Effector memory CD8-positive, alpha-beta T cell (primary cell): Measurements from ENCODE around the gene TOB1.

Experiments used
- ATAC-seq: fragments of 150-1000 bp; cut with Tn5 transposase; replicated peaks from 2 replicates; pipeline ENCODE4 v1.10.0; 2021; ENCODE audit warnings: mild to moderate bottlenecking, moderate library complexity
- DNase-seq, 3 experiments: peaks; one replicate each; pipeline ENCODE4 v3.0.0; 2021
- H3K27ac Mint-ChIP-seq, 2 donors: one replicate each; pipeline ENCODE4 v1.8.0; 2022; ENCODE audit warnings: mild to moderate bottlenecking in 2 of 2, mixed read lengths in 2 of 2, moderate library complexity in 2 of 2
- H3K27me3 Mint-ChIP-seq, 2 donors: one replicate each; pipeline ENCODE4 v1.8.0; 2022; ENCODE audit warnings: mixed read lengths in 2 of 2
- H3K36me3 Mint-ChIP-seq: one replicate; pipeline ENCODE4 v1.8.0; 2022; ENCODE audit warnings: mild to moderate bottlenecking, moderate library complexity, mixed read lengths; ENCODE audit not compliant: insufficient read depth
- H3K4me1 Mint-ChIP-seq, 2 donors: one replicate each; pipeline ENCODE4 v1.8.0; 2022; ENCODE audit warnings: low read depth in 2 of 2, mixed read lengths in 2 of 2
- H3K4me3 Mint-ChIP-seq, 2 donors: one replicate each; pipeline ENCODE4 v1.8.0; 2022; ENCODE audit warnings: mild to moderate bottlenecking in 2 of 2, mixed read lengths in 2 of 2, moderate library complexity in 2 of 2
- H3K9me3 Mint-ChIP-seq, 2 donors: one replicate each; pipeline ENCODE4 v1.8.0; 2022; ENCODE audit warnings: mixed read lengths in 2 of 2

Gene TOB1

DNA sequence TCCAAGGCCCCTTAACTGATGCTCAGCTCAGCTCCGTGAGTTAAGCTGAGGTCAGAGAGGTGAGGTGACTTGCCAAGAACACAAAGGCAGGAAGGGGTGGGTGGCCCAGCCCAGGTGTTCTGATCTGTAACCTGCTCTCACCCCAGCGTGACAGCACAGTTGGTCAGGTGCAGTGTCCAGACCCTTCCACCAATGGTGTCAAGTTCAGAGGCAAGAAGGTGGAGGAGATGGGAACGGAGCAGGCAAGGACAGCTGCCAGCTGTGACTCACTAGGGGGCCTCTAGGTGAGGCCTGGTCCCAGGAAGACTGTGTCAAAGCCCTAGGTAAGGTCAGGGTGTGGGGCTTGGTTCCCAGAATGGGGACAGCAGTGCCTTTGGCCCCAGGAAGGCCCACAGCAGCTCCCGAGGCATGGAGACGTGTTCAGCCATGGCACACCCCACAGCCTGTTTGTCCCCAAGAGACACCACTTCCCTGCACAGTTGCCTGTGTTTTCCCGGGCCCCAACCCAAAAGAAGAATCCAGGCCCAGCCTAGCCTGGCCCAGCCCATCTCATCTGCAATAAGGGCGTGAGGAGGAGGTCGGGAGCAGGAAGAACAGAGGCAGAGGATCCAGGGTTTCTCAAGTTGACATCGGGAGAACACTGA, 23.5 kb downstream of the TOB1 start:
- peaks cover 3 to 6% of the 10 kb centered on the region in 2 donors for H3K4me1 Mint-ChIP-seq
- ATAC-seq, result no peak
- DNase-seq, result no peak
- H3K36me3 Mint-ChIP-seq, result no peaks in the 10 kb centered on the region
- no peaks in the 10 kb centered on the region for H3K27me3 Mint-ChIP-seq
- no peaks in the 10 kb centered on the region for H3K9me3 Mint-ChIP-seq
- no peak overlapping the region for H3K4me3 Mint-ChIP-seq
- H3K27ac Mint-ChIP-seq, result no peak overlapping the region

DNA sequence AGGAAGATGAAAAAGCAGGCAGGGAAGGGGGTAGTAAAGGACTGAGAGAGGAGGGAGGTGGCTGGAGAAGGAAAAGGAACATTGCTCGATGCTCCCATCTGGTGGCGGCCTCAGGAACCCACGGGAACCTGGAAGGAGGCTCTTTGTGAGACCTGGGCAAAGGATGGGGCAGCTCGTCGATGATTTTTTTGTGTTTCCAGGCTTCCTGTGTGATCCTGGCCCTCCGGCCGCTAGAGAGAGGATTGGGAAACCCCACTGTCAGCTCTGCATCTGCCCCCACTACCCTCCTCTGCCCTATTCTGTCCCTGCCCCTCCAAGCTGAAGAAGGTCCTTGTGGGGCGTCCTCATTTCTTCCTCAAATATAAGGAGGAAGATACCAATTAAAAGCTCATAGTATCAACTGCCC, 24.2 kb downstream of the TOB1 start:
- H3K27ac Mint-ChIP-seq, result no peak overlapping the region
- H3K27me3 Mint-ChIP-seq, result no peaks in the 10 kb centered on the region
- no peaks in the 10 kb centered on the region for H3K9me3 Mint-ChIP-seq
- peaks cover under 1% of the 10 kb centered on the region for H3K36me3 Mint-ChIP-seq
- DNase-seq (peak; percentile 43 to 50 (median 46)), ATAC-seq (peak; percentile 64)
- no peak overlapping the region for H3K4me3 Mint-ChIP-seq
- H3K4me1 Mint-ChIP-seq, result peaks cover 3 to 6% of the 10 kb centered on the region in 2 donors

DNA sequence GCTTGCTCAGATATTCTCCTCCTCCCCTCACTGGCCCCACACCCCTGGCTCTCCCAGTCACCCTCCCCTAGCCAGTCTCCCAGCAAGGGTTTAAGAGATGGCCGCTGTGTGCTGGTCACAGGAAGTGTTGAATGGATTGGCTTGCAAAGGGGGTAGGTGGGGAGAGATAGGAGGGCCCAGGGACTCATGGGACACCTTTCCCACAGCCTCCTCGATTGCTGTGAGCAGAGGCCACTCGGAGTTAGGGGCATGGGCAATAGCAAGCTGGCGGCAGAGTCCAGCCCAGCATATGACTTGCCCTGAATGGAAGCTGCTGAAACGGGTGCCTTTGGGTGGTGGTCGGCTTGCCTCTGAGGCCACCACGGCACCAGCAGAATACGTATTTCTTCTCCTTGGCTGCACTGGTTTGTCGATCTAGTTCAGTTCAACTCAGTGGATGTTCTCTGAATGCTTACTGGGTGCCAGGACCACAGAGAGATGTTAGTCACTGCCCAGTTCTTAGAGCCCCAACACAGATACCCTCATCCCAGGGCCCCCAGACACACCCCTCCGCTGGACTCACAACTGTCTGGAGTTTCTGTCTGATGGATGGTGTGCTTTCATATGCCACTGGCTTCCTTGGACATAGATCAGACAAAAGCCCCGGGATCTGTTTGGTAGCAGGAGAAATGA, 24.7 kb downstream of the TOB1 start:
- H3K27me3 Mint-ChIP-seq, result no peaks in the 10 kb centered on the region
- H3K36me3 Mint-ChIP-seq, result peaks cover 4% of the 10 kb centered on the region
- H3K4me3 Mint-ChIP-seq, result no peak overlapping the region
- ATAC-seq (no peak), DNase-seq (no peak)
- peaks cover 3 to 6% of the 10 kb centered on the region in 2 donors for H3K4me1 Mint-ChIP-seq
- H3K27ac Mint-ChIP-seq, result no peak overlapping the region
- H3K9me3 Mint-ChIP-seq, result no peaks in the 10 kb centered on the region

DNA sequence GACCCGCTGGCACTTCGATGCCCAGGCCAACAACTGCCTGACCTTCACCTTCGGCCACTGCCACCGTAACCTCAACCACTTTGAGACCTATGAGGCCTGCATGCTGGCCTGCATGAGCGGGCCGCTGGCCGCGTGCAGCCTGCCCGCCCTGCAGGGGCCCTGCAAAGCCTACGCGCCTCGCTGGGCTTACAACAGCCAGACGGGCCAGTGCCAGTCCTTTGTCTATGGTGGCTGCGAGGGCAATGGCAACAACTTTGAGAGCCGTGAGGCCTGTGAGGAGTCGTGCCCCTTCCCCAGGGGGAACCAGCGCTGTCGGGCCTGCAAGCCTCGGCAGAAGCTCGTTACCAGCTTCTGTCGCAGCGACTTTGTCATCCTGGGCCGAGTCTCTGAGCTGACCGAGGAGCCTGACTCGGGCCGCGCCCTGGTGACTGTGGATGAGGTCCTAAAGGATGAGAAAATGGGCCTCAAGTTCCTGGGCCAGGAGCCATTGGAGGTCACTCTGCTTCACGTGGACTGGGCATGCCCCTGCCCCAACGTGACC, 25.8 kb downstream of the TOB1 start:
- Mint-ChIP-seq H3K27me3 (peaks cover 7 to 9% of the 10 kb centered on the region in 2 donors), H3K36me3 (peaks cover 4% of the 10 kb centered on the region), H3K4me1 (peaks cover 6% of the 10 kb centered on the region in 2 donors), H3K9me3 (no peaks in the 10 kb centered on the region), H3K4me3 (no peak overlapping the region), H3K27ac (no peak overlapping the region)
- ATAC-seq, result no peak
- no peak for DNase-seq

DNA sequence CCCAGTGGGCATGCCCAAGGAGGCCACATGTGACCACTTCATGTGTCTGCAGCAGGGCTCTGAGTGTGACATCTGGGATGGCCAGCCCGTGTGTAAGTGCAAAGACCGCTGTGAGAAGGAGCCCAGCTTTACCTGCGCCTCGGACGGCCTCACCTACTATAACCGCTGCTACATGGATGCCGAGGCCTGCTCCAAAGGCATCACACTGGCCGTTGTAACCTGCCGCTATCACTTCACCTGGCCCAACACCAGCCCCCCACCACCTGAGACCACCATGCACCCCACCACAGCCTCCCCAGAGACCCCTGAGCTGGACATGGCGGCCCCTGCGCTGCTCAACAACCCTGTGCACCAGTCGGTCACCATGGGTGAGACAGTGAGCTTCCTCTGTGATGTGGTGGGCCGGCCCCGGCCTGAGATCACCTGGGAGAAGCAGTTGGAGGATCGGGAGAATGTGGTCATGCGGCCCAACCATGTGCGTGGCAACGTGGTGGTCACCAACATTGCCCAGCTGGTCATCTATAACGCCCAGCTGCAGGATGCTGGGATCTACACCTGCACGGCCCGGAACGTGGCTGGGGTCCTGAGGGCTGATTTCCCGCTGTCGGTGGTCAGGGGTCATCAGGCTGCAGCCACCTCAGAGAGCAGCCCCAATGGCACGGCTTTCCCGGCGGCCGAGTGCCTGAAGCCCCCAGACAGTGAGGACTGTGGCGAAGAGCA, 26.4 kb downstream of the TOB1 start:
- no peak overlapping the region for H3K4me3 Mint-ChIP-seq
- peaks cover 10 to 15% of the 10 kb centered on the region in 2 donors for H3K27me3 Mint-ChIP-seq
- peaks cover 5% of the 10 kb centered on the region for H3K36me3 Mint-ChIP-seq
- no peak for DNase-seq
- no peak overlapping the region for H3K27ac Mint-ChIP-seq
- peaks cover 6 to 7% of the 10 kb centered on the region in 2 donors for H3K4me1 Mint-ChIP-seq
- no peaks in the 10 kb centered on the region for H3K9me3 Mint-ChIP-seq
- no peak for ATAC-seq

DNA sequence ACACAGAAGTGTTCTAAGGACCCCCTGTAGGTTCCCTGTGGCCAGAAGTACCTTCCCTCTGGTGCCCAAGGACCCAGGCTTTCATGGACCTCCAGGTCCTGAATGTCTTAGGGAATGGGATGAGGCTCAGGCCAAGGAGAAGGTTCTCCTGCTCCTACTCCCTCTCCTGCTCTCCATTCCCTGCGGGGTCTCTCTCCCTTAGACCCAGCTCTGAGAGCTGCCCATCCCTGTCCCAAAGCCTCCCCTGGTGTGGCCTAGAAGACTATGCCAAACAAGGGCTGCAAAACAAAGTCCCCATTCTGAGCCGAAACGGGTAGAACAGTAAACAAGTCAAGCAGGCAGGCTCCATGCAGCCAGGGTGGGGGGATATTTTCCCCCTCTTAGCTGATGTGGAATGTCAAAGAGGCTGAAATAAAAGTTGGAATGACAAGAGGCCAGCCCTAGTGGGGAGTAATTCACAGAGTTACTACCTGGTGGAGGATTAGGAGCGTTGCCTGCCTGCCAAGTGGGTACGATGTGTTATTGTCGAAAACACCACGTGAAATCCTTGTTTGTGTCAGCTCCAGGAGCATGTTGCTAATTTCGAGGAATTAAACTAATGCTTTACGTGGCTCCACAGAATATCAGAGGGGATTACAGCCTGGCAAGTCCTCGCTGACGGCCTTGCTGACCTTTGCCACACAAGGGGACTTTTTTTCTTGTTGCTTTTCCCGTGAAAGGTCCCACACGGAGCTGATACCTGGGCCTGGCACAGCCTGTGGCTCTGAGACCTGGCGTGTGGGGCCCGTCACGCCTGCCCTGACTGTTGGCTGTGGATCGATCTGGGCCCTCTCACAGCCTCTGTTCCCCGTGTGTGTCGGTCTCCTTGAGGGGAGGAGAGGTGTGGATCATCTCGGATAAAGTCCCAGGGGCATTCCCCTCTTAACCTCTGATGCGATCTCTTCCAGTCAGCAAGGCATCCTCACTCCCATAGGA, 27.9 kb downstream of the TOB1 start:
- peaks cover 7% of the 10 kb centered on the region for H3K36me3 Mint-ChIP-seq
- H3K4me1 Mint-ChIP-seq, result peaks cover 6 to 11% of the 10 kb centered on the region in 2 donors
- H3K27me3 Mint-ChIP-seq, result peaks cover 25 to 30% of the 10 kb centered on the region in 2 donors
- ATAC-seq (no peak), DNase-seq (no peak)
- no peak overlapping the region for H3K4me3 Mint-ChIP-seq
- no peak overlapping the region for H3K27ac Mint-ChIP-seq
- no peaks in the 10 kb centered on the region for H3K9me3 Mint-ChIP-seq

DNA sequence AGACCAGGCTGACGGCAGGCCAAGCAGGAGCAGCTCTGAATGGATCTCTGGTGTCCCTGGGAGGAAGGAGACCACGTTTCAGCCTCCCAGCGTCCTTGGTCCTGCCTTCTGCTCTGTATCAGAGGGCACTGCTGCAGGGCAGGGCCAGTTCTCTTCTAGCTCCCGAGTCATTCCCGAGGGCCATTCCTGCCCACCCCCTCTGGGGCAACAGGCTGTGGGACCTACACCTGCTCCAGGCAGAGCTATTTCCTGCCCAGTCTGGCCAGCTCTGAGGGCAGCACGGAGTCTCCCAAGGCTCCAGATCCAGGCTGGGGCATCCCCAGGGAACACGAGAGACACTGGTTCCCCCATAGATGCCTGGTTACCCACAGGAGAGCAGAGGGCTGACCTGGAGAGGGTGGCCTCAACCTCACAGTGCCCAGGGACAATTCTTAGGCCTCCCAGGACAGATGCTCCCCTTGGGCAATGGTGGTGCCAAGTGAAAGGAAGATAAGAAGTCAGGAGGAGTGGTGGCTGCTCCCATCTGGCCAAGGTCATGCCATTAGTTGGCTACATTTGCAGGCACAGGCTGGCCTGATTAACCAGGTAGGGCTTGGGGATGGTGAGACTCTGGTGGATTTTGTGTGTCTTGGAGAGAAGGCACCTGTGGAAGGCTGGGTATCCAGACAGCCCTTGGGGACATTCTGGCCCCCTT, 28.7 kb downstream of the TOB1 start:
- H3K27ac Mint-ChIP-seq, result no peak overlapping the region
- DNase-seq (no peak), ATAC-seq (no peak)
- H3K4me1 Mint-ChIP-seq, result peaks cover 6 to 11% of the 10 kb centered on the region in 2 donors
- H3K36me3 Mint-ChIP-seq, result peaks cover 7% of the 10 kb centered on the region
- peaks cover 31 to 39% of the 10 kb centered on the region in 2 donors for H3K27me3 Mint-ChIP-seq
- H3K9me3 Mint-ChIP-seq, result no peaks in the 10 kb centered on the region
- no peak overlapping the region for H3K4me3 Mint-ChIP-seq

GRCh38 chr17:50836826-50837225, 29.3 kb downstream of the TOB1 start:
- ATAC-seq, result no peak
- Mint-ChIP-seq H3K36me3 (peaks cover 7% of the 10 kb centered on the region), H3K4me1 (peaks cover 4 to 11% of the 10 kb centered on the region in 2 donors), H3K9me3 (no peaks in the 10 kb centered on the region), H3K4me3 (no peak overlapping the region), H3K27ac (no peak overlapping the region), H3K27me3 (peaks cover 31 to 41% of the 10 kb centered on the region in 2 donors)
- DNase-seq, result no peak

GRCh38 chr17:50835301-50836234, 30.6 kb downstream of the TOB1 start, which contains the start of gene WFIKKN2:
Gene WFIKKN2, plus strand, starts transcription at chr17:50835586. Its CDS starts 352 bp downstream, at chr17:50835938.
- peaks cover 7% of the 10 kb centered on the region for H3K36me3 Mint-ChIP-seq
- DNase-seq (no peak), ATAC-seq (no peak)
- no peak within 1 kb of the TSS for H3K4me3 Mint-ChIP-seq
- H3K4me1 Mint-ChIP-seq, result peaks cover 0 to 8% of the 10 kb centered on the region in 2 donors
- H3K9me3 Mint-ChIP-seq, result no peaks in the 10 kb centered on the region
- H3K27ac Mint-ChIP-seq, result no peak within 1 kb of the TSS
- H3K27me3 Mint-ChIP-seq, result peaks cover 31 to 52% of the 10 kb centered on the region in 2 donors

GRCh38 chr17:50834429-50835300, 31.5 kb downstream of the TOB1 start:
- peaks cover 31 to 61% of the 10 kb centered on the region in 2 donors for H3K27me3 Mint-ChIP-seq
- no peaks in the 10 kb centered on the region for H3K9me3 Mint-ChIP-seq
- H3K4me3 Mint-ChIP-seq, result no peak overlapping the region
- ATAC-seq (no peak), DNase-seq (no peak)
- H3K27ac Mint-ChIP-seq, result no peak overlapping the region
- peaks cover 7% of the 10 kb centered on the region for H3K36me3 Mint-ChIP-seq
- H3K4me1 Mint-ChIP-seq, result peaks cover 0 to 8% of the 10 kb centered on the region in 2 donors
